Large intestine (tissue), 3 donors: ENCODE results near the gene RUBCNL. TPM values are rescaled to one million over a fixed set of nuclear protein-coding genes. Genes with fewer than 3 reads are reported as not detected.

ENCODE experiments used
- DNase-seq, 2 donors: peaks; one replicate each; pipeline versions ENCODE4 v3.0.0 to v3.0.0-alpha.2; 2013
- H3K27ac ChIP-seq: one replicate; pipeline ENCODE4 v1.5.1; 2013; ENCODE audit warnings: low read length
- H3K27me3 ChIP-seq: 2 replicates; pipeline ENCODE4 v1.6.1; 2013; ENCODE audit warnings: low read length; ENCODE audit not compliant: control insufficient read depth, insufficient read depth
- H3K36me3 ChIP-seq: 2 replicates; pipeline ENCODE4 v1.6.1; 2013; ENCODE audit warnings: low read length; ENCODE audit not compliant: control insufficient read depth, insufficient read depth
- H3K4me1 ChIP-seq: one replicate; pipeline ENCODE4 v1.6.1; 2013; ENCODE audit warnings: low read length; ENCODE audit not compliant: control insufficient read depth, insufficient read depth
- H3K4me3 ChIP-seq: one replicate; pipeline ENCODE4 v1.5.1; 2013; ENCODE audit warnings: low read length
- H3K9me3 ChIP-seq: one replicate; pipeline ENCODE4 v1.6.1; 2013; ENCODE audit warnings: mild to moderate bottlenecking, low read depth, low read length, moderate library complexity; ENCODE audit not compliant: control insufficient read depth
- WGBS: methylation state at CpG from one replicate; pipeline ENCODE4 v1.1.5; 2013; ENCODE audit warnings: low lambda C conversion rate; ENCODE audit not compliant: insufficient coverage; 5-methylcytosine and 5-hydroxymethylcytosine counted together
- polyA plus RNA-seq: library from polyadenylated mRNA; unstranded; fragments of 120-200 nt; gene quantifications from one replicate; pipeline ENCODE4 v1.2.1, GENCODE V29; 2013

Gene RUBCNL
- polyA plus RNA-seq, 1 donor = 3.7 TPM

- Histone ChIP-seq H3K4me3 (no peak overlapping the region), H3K4me1 (peaks cover 6% of the 10 kb centered on the region), H3K27ac (no peak overlapping the region), H3K36me3 (no peaks in the 10 kb centered on the region), H3K9me3 (no peaks in the 10 kb centered on the region), H3K27me3 (no peaks in the 10 kb centered on the region)
- 100% methylated on average over 1 of the region's 3 CpGs for WGBS
- DNase-seq = no peak
Observed at GRCh38 chr13:46342538-46342937, 44.5 kb downstream of the RUBCNL start.

- Histone ChIP-seq H3K36me3 (no peaks in the 10 kb centered on the region), H3K4me1 (peaks cover 6% of the 10 kb centered on the region), H3K4me3 (no peak overlapping the region), H3K27ac (no peak overlapping the region), H3K27me3 (no peaks in the 10 kb centered on the region), H3K9me3 (no peaks in the 10 kb centered on the region)
- no peak for DNase-seq
- no CpG with 5 or more reads among the region's 1 CpG for WGBS
Observed at GRCh38 chr13:46341112-46341711, 45.8 kb downstream of the RUBCNL start.

GRCh38 chr13:46340631-46341111 is 46.4 kb downstream of the RUBCNL start:
- WGBS = no CpG with 5 or more reads among the region's 3 CpGs
- no peaks in the 10 kb centered on the region for H3K9me3 ChIP-seq
- no peak overlapping the region for H3K4me3 ChIP-seq
- H3K27me3 ChIP-seq = no peaks in the 10 kb centered on the region
- H3K36me3 ChIP-seq = no peaks in the 10 kb centered on the region
- peaks cover 6% of the 10 kb centered on the region for H3K4me1 ChIP-seq
- no peak for DNase-seq
- no peak overlapping the region for H3K27ac ChIP-seq

- H3K27me3 ChIP-seq = no peaks in the 10 kb centered on the region
- no peaks in the 10 kb centered on the region for H3K9me3 ChIP-seq
- H3K27ac ChIP-seq = no peak overlapping the region
- H3K4me1 ChIP-seq = peaks cover 6% of the 10 kb centered on the region
- no CpG with 5 or more reads among the region's 1 CpG for WGBS
- no peak for DNase-seq
- no peak overlapping the region for H3K4me3 ChIP-seq
- H3K36me3 ChIP-seq = no peaks in the 10 kb centered on the region
Observed at GRCh38 chr13:46340011-46340410, 47.0 kb downstream of the RUBCNL start.

- Histone ChIP-seq H3K4me3 (no peak overlapping the region), H3K27ac (no peak overlapping the region), H3K36me3 (no peaks in the 10 kb centered on the region), H3K9me3 (no peaks in the 10 kb centered on the region), H3K27me3 (no peaks in the 10 kb centered on the region), H3K4me1 (peaks cover 6% of the 10 kb centered on the region)
- DNase-seq = no peak
- WGBS = 40% methylated on average over 3 of the region's 10 CpGs
Observed at GRCh38 chr13:46339035-46339666, 47.9 kb downstream of the RUBCNL start.

GRCh38 chr13:46337700-46338099 is 49.4 kb downstream of the RUBCNL start:
- no peaks in the 10 kb centered on the region for H3K27me3 ChIP-seq
- H3K27ac ChIP-seq = no peak overlapping the region
- WGBS = no CpG with 5 or more reads among the region's 3 CpGs
- no peaks in the 10 kb centered on the region for H3K36me3 ChIP-seq
- DNase-seq = peak; percentile 43 to 72
- H3K4me1 ChIP-seq = peaks cover 6% of the 10 kb centered on the region
- no peaks in the 10 kb centered on the region for H3K9me3 ChIP-seq
- no peak overlapping the region for H3K4me3 ChIP-seq

GRCh38 chr13:46334035-46334822 is 52.8 kb downstream of the RUBCNL start:
- 90% methylated on average over 2 of the region's 10 CpGs for WGBS
- no peak overlapping the region for H3K27ac ChIP-seq
- no peaks in the 10 kb centered on the region for H3K27me3 ChIP-seq
- no peak for DNase-seq
- no peaks in the 10 kb centered on the region for H3K36me3 ChIP-seq
- no peak overlapping the region for H3K4me3 ChIP-seq
- peaks cover 6% of the 10 kb centered on the region for H3K4me1 ChIP-seq
- no peaks in the 10 kb centered on the region for H3K9me3 ChIP-seq

- Histone ChIP-seq H3K4me3 (no peak overlapping the region), H3K27me3 (no peaks in the 10 kb centered on the region), H3K9me3 (no peaks in the 10 kb centered on the region), H3K36me3 (no peaks in the 10 kb centered on the region), H3K4me1 (no peaks in the 10 kb centered on the region), H3K27ac (no peak overlapping the region)
- WGBS = no CpG with 5 or more reads among the region's 5 CpGs
- DNase-seq = no peak
Observed at GRCh38 chr13:46332772-46333171, 54.3 kb downstream of the RUBCNL start.

GRCh38 chr13:46329624-46330023 is 57.4 kb downstream of the RUBCNL start:
- no peak for DNase-seq
- Histone ChIP-seq H3K27ac (no peak overlapping the region), H3K9me3 (no peaks in the 10 kb centered on the region), H3K4me1 (no peaks in the 10 kb centered on the region), H3K27me3 (peaks cover 3% of the 10 kb centered on the region), H3K4me3 (no peak overlapping the region), H3K36me3 (no peaks in the 10 kb centered on the region)
- WGBS = 100% methylated on average over 1 of the region's 7 CpGs

GRCh38 chr13:46327246-46327645 is 59.8 kb downstream of the RUBCNL start:
- 40% methylated on average over 1 of the region's 1 CpG for WGBS
- H3K27ac ChIP-seq = no peak overlapping the region

More at GRCh38 chr13:46327246-46327645, 59.8 kb downstream of the RUBCNL start:
- Histone ChIP-seq H3K36me3 (no peaks in the 10 kb centered on the region), H3K9me3 (no peaks in the 10 kb centered on the region), H3K4me3 (no peak overlapping the region), H3K4me1 (no peaks in the 10 kb centered on the region), H3K27me3 (peaks cover 3% of the 10 kb centered on the region)
- no peak for DNase-seq
